BLaER1 (cell line): ENCODE measurements around the gene HNF1A.

Experiments
- H3K27ac ChIP-seq: shearing (Covaris generic); formaldehyde crosslinking; 2 replicates; pipeline ENCODE4 v1.8.1; 2022
- H3K27me3 ChIP-seq: shearing (Covaris generic); formaldehyde crosslinking; 2 replicates; pipeline ENCODE4 v1.8.1; 2022
- H3K36me3 ChIP-seq: shearing (Covaris generic); formaldehyde crosslinking; 2 replicates; pipeline ENCODE4 v1.8.1; 2022
- H3K4me1 ChIP-seq: shearing (Covaris generic); formaldehyde crosslinking; 2 replicates; pipeline ENCODE4 v1.8.1; 2022
- H3K4me2 ChIP-seq: shearing (Covaris generic); formaldehyde crosslinking; 2 replicates; pipeline ENCODE4 v1.8.1; 2022
- H3K4me3 ChIP-seq: shearing (Covaris generic); formaldehyde crosslinking; 2 replicates; pipeline ENCODE4 v1.8.1; 2022
- H3K9ac ChIP-seq: shearing (Covaris generic); formaldehyde crosslinking; 2 replicates; pipeline ENCODE4 v1.8.1; 2022
- H3K9me3 ChIP-seq: shearing (Covaris generic); formaldehyde crosslinking; 2 replicates; pipeline ENCODE4 v1.8.1; 2022
- H4K20me1 ChIP-seq: shearing (Covaris generic); formaldehyde crosslinking; 2 replicates; pipeline ENCODE4 v1.8.1; 2022
- Cebpa-rat ChIP-seq: shearing (Covaris generic); IDR thresholded peaks from 2 replicates; pipeline ENCODE4 v1.8.1; 2022

HNF1A gene

GRCh38 chr12:120984351-120984898, 6.1 kb downstream of the HNF1A start:
- Histone ChIP-seq H4K20me1 (no peaks in the 10 kb centered on the region), H3K9ac (no peak overlapping the region), H3K4me1 (no peaks in the 10 kb centered on the region), H3K27ac (no peak overlapping the region), H3K9me3 (no peaks in the 10 kb centered on the region), H3K36me3 (no peaks in the 10 kb centered on the region), H3K4me2 (no peak overlapping the region), H3K4me3 (no peak overlapping the region), H3K27me3 (no peaks in the 10 kb centered on the region)
- no peak for TF ChIP-seq Cebpa-rat

- Histone ChIP-seq H3K27ac (no peak overlapping the region), H3K4me1 (no peaks in the 10 kb centered on the region), H3K9ac (no peak overlapping the region), H4K20me1 (no peaks in the 10 kb centered on the region), H3K27me3 (no peaks in the 10 kb centered on the region), H3K4me3 (no peak overlapping the region), H3K36me3 (no peaks in the 10 kb centered on the region), H3K9me3 (no peaks in the 10 kb centered on the region), H3K4me2 (no peak overlapping the region)
- TF ChIP-seq Cebpa-rat = no peak
Measured at GRCh38 chr12:120988234-120988633, 9.9 kb downstream of the HNF1A start.

GRCh38 chr12:120988658-120989057, 10.3 kb downstream of the HNF1A start:
- Histone ChIP-seq H3K9me3 (no peaks in the 10 kb centered on the region), H3K27ac (no peak overlapping the region), H3K4me3 (no peak overlapping the region), H4K20me1 (no peaks in the 10 kb centered on the region), H3K27me3 (no peaks in the 10 kb centered on the region), H3K4me2 (no peak overlapping the region), H3K9ac (no peak overlapping the region), H3K4me1 (no peaks in the 10 kb centered on the region), H3K36me3 (no peaks in the 10 kb centered on the region)
- no peak for TF ChIP-seq Cebpa-rat

- Histone ChIP-seq H3K27ac (no peak overlapping the region), H3K4me3 (no peak overlapping the region), H3K36me3 (no peaks in the 10 kb centered on the region), H3K4me2 (no peak overlapping the region), H3K9ac (no peak overlapping the region), H3K9me3 (no peaks in the 10 kb centered on the region), H3K4me1 (no peaks in the 10 kb centered on the region), H3K27me3 (no peaks in the 10 kb centered on the region), H4K20me1 (no peaks in the 10 kb centered on the region)
- TF ChIP-seq Cebpa-rat = no peak
Measured at GRCh38 chr12:120989687-120990086, 11.3 kb downstream of the HNF1A start.

- Histone ChIP-seq H3K4me3 (no peak overlapping the region), H4K20me1 (no peaks in the 10 kb centered on the region), H3K9me3 (no peaks in the 10 kb centered on the region), H3K9ac (no peak overlapping the region), H3K27me3 (no peaks in the 10 kb centered on the region), H3K36me3 (no peaks in the 10 kb centered on the region), H3K4me1 (no peaks in the 10 kb centered on the region), H3K27ac (no peak overlapping the region), H3K4me2 (no peak overlapping the region)
- no peak for TF ChIP-seq Cebpa-rat
Measured at GRCh38 chr12:120990487-120991055, 12.2 kb downstream of the HNF1A start.

- no peak for TF ChIP-seq Cebpa-rat
- Histone ChIP-seq H4K20me1 (no peaks in the 10 kb centered on the region), H3K4me3 (no peak overlapping the region), H3K27ac (no peak overlapping the region), H3K9ac (no peak overlapping the region), H3K27me3 (no peaks in the 10 kb centered on the region), H3K4me1 (peaks cover 1% of the 10 kb centered on the region), H3K4me2 (no peak overlapping the region), H3K36me3 (no peaks in the 10 kb centered on the region), H3K9me3 (no peaks in the 10 kb centered on the region)
Measured at GRCh38 chr12:120991965-120992364, 13.6 kb downstream of the HNF1A start.

- H3K9ac ChIP-seq = no peak overlapping the region
- H3K36me3 ChIP-seq = no peaks in the 10 kb centered on the region
- no peak for TF ChIP-seq Cebpa-rat
- H3K4me2 ChIP-seq = no peak overlapping the region
- no peaks in the 10 kb centered on the region for H3K9me3 ChIP-seq
- no peak overlapping the region for H3K4me3 ChIP-seq
- no peaks in the 10 kb centered on the region for H4K20me1 ChIP-seq
- peaks cover 12% of the 10 kb centered on the region for H3K4me1 ChIP-seq
- no peaks in the 10 kb centered on the region for H3K27me3 ChIP-seq
- no peak overlapping the region for H3K27ac ChIP-seq
Measured at GRCh38 chr12:120992989-120993388, 14.6 kb downstream of the HNF1A start.

GRCh38 chr12:120993496-120993895, 15.2 kb downstream of the HNF1A start:
- Histone ChIP-seq H3K36me3 (no peaks in the 10 kb centered on the region), H4K20me1 (no peaks in the 10 kb centered on the region), H3K9ac (no peak overlapping the region), H3K9me3 (no peaks in the 10 kb centered on the region), H3K27ac (no peak overlapping the region), H3K4me1 (peaks cover 17% of the 10 kb centered on the region), H3K4me3 (no peak overlapping the region), H3K27me3 (no peaks in the 10 kb centered on the region), H3K4me2 (no peak overlapping the region)
- TF ChIP-seq Cebpa-rat = no peak

GRCh38 chr12:120994059-120994458, 15.7 kb downstream of the HNF1A start:
- H3K27ac ChIP-seq = no peak overlapping the region
- H3K9me3 ChIP-seq = no peaks in the 10 kb centered on the region
- peaks cover 22% of the 10 kb centered on the region for H3K4me1 ChIP-seq
- no peaks in the 10 kb centered on the region for H3K36me3 ChIP-seq
- no peak overlapping the region for H3K9ac ChIP-seq
- H4K20me1 ChIP-seq = no peaks in the 10 kb centered on the region
- no peak overlapping the region for H3K4me2 ChIP-seq
- no peak for TF ChIP-seq Cebpa-rat
- H3K27me3 ChIP-seq = no peaks in the 10 kb centered on the region
- H3K4me3 ChIP-seq = no peak overlapping the region

- H4K20me1 ChIP-seq = no peaks in the 10 kb centered on the region
- H3K4me3 ChIP-seq = no peak overlapping the region
- TF ChIP-seq Cebpa-rat = no peak
- H3K27ac ChIP-seq = no peak overlapping the region
- no peaks in the 10 kb centered on the region for H3K36me3 ChIP-seq
- H3K9ac ChIP-seq = no peak overlapping the region
- H3K4me2 ChIP-seq = no peak overlapping the region
- no peaks in the 10 kb centered on the region for H3K9me3 ChIP-seq
- H3K4me1 ChIP-seq = peaks cover 22% of the 10 kb centered on the region
- H3K27me3 ChIP-seq = no peaks in the 10 kb centered on the region
Measured at GRCh38 chr12:120994589-120995337, 16.4 kb downstream of the HNF1A start.
